Ishikawa (cell line): Measurements from ENCODE around the gene NUP93.

ENCODE experiments used
- EP300 ChIP-seq: IDR thresholded peaks from 2 replicates; pipeline ENCODE4 v1.6.1; 2012; ENCODE audit warnings: borderline replicate concordance
- NFIC ChIP-seq: IDR thresholded peaks from 2 replicates; pipeline ENCODE4 v1.6.1; 2012
- TAF1 ChIP-seq: IDR thresholded peaks from 2 replicates; pipeline ENCODE4 v1.6.1; 2012; ENCODE audit warnings: low read depth, mild to moderate bottlenecking
- YY1 ChIP-seq: IDR thresholded peaks from 2 replicates; pipeline ENCODE4 v1.6.1; 2012; ENCODE audit warnings: low read depth
- ZBTB7A ChIP-seq: IDR thresholded peaks from 2 replicates; pipeline ENCODE4 v1.6.1; 2012; ENCODE audit warnings: low read depth

- no peak for TF ChIP-seq NFIC
- no peak for TF ChIP-seq ZBTB7A
- TF ChIP-seq YY1: no peak
- TF ChIP-seq EP300: no peak
- no peak for TF ChIP-seq TAF1
Measured at GRCh38 chr16:56886826-56887225, 156.9 kb downstream of the NUP93 start.
